Glomerular visceral epithelial cell (primary cell): ENCODE results near the gene CAMSAP1.

Experiments used
- DNase-seq: peaks from one replicate; pipeline ENCODE4 v3.0.0-alpha.2; 2016; ENCODE audit errors: extremely low spot score

CAMSAP1 gene

DNA sequence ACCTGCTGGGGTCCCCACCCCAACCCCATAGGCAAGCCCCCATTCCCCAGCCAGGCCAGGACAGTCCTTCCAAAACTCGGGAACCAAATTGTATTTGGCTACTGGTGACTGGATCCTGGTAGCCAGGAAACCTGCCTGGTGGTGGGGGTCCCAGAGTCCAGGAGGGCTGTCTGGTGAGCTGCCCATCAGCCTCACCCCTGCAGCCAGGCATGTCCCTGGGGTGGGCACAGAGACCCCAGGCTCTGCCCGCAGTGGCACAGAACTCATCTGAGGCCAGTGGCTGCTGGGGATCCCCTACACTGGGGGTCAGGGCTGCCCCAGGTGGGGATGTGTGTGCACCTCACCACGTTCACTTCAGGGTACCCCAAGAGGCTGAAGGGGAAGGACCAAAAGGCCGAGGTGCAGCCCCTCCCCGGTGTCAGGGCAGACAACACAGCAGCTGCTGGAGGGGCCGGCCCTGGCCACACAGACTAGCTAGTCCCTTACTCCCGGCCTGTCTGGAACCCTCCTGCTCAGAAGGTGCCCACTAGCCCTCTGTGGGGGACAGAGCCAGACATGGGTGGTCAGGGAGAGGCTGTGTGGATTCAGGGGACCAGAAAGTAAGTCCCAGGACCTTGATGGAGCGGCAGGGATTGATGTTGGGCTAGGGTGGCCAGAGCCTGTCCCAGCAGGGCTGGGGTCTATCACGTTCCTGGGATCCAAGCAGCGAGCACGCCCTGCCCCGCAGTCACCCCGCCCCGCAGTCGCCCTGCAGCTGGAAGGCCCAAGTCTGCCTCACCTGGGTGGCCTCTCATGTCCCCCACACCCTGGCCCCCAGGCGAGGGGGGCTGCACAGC lies 113.9 kb downstream of the CAMSAP1 start:
- no peak for DNase-seq

DNA sequence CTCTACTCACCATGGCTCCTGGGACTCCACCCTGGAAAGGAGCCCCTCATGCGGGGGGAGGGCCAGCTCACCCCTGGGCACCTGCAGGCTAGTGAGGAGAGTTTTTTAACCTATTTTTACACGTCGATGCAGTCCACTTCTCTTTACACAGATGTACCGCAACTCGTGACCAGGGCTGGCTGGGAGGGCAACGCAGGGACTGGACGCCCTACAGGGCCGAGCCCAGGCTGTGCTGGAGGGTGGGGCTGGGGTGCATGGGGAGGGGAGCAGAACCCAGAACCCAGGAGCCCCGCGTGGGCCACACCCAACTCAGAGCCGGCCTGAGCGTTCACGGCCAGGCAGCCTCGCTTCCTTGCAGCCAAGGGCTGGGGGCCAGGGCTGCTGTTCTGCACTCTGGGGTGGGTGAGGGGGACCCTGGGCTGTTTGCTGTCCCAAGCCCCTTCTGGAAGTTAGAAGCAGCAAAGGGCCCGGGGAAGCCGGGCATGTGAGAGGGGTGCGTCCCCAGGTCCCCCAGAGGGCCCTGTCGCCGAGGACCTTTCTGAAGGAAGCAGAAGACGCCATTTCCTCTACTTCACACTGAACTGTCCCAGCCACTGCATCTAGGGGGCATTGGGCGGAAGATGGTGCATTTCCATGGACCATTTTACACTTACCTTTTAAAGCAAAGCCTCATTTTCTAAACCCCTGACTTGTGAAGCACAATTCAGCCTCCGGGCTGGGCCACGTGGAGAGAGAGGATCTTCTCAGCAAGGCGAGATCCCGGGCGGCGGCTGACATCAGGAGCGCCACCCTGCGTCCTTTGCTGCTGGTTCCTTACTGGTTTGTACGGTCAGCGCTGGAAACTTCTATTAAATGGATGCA lies 114.8 kb downstream of the CAMSAP1 start:
- DNase-seq = no peak

DNA sequence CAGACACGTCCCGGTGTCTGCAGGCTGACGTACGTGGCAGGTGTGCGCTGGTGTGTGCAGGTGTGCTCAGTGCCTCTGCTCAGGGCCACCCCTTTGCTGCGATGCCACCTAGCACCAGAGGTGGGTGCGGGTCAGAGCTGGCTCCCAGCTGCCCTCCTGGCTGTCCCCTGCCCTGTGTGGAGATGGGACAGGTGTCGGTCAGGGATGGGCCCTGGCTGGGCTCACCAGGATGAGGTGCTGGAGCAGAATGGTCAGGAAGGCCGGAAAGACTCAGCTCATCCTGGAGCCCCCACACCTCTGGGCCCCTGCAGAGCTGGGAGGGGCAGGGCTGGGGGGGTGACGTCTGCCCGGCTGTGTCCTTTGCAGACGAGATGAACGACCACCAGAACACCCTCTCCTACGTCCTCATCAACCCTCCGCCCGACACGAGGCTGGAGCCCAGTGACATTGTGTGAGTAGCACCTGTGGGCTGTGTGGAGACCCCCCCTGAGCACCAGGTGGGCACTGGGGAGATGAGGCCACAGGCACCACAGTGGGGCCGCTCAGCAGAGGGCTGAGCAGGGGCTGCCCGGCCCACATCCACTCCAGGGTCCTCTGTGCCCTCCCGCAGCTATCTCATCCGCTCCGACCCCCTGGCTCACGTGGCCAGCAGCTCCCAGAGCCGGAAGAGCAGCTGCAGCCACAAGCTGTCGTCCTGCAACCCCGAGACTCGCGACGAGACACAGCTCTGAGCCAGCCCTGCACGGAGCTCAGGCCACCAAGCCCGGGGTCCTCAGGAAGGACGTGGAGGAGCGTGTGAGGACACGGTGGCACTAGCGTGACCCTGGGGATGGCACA lies 115.7 kb downstream of the CAMSAP1 start:
- DNase-seq = no peak

DNA sequence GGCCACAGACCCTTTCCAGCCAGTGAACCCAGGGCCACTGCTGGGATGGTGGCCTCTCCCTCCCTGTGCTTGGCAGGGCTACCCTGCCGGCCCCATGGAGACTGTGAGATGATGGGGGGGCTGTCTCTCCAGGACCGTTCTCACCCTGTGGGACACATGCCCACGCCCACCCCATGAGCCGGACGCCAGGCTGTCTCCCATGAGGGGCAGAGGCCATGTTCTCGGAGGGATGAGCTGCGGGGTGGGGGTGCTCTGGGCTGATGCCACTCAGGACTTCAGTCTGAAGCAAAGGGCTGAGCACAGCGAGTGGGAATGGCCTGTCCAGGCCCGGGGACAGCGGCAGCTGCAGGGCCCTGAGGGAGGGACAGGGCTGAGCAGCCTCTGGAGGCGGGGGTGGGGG lies 116.5 kb downstream of the CAMSAP1 start:
- DNase-seq = no peak

DNA sequence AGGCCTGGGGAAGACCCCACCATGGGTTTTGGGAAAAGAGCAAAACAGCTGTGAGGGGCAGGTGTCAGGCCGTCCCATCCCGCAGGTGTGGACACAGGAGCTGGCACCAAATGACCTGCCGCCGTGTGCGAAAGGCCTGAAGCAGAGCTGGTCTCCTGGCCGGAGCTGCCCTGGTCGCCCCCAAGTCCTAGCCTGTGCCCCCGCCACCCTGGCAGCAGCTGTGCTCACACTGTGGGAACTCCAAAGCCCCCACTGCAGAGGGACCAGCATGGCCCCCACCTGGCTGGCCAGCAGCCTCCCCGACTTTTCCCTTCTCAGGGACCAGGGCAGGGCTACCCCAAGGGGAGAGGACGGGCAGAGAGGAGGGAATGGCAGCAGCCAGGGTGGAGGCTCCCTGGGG lies 117.0 kb downstream of the CAMSAP1 start:
- no peak for DNase-seq

DNA sequence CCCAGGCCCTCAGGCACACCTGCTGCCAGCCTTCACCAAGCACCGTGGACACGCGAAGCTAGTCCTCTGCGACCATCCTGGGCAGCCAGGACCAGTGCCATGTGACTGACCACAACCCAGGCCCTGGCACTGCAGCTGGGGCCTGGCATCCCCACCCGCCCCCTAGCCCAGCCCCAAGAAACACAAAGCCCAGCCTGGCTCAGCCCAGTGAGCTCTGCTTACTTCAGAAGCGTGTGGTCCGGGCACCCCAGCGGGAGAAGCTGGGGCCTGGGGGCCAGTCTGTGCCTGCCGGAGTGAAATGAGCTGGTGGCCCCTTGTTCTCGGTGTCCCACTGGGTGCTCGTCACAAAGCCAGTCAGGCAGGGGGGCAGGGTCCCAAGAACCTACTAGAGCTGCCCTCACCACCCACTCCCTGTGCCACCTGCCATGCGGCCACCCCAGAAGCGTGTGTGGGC lies 117.5 kb downstream of the CAMSAP1 start:
- DNase-seq = no peak

DNA sequence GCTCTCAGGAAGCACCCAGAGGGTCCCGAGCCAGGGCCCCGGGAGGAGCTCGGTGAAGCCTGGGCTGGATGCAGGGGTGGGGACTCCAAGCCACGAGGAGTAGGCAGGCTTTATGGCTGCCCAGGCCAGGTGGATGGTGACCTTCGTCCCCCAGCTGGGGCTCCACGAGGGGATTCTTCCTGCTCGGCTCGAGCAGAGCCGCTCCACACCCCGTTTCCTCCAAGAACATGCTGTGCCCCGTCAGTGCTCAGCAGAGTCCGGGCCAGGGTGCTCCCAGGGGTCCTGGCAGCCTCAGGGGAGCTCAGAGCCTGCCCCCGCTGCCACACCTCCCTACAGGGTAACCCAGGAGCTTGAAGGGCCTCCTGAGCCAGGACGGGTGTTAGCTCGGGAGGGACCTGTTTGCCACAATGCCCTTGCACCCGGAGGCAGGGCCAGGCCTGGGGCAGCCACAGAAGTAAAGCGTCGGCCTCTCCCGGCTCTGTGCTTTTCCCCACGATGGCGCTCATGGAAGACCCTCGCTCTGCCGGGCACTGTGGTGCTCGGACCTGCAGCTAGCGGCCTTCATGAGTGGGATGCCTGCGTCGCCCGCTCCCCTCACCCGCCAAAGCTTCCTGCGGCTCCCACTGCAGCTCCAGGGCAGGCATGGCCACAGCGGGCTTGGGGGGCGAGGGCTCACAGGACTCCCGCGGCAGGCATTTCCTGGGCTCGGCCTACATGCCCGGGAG lies 118.6 kb downstream of the CAMSAP1 start:
- no peak for DNase-seq

DNA sequence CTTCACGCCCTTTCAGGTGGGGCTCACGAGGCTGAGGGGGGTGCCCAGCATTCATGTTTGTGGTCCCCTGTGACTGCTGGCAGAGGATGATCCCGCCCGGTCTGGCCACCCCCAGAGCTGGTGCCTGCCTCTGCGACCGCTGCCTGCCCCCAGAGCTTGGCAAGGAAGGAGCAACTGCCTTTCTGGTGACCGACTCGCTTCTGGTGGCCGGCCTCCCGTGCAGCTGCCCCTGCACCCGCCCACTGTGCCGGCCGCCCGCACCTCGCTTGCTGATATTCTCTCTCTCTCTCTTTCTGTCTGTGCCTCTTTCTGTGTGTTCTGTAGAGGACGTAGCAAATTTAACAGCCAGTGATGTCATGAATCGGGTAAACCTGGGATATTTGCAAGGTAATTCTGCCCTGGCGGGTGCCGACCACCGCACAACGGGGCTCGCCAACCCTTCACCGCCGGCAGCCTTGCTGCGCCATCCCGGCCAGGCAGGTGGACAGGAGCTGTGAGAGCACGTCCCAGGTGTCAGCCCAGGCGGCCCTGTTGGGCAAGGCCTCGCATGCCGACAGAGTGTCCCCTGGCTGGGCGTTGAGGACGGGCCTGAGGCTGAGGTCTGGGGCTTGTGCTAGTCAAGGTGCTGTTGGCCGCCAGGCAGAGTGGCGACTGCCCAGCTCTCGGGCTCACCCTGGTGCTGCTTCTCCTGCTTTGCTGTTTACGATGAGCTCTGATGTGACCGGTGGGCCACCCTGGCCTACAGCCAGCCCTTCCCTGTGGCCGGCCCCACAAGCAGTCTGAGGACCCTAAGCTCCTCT lies 119.4 kb downstream of the CAMSAP1 start:
- no peak for DNase-seq

DNA sequence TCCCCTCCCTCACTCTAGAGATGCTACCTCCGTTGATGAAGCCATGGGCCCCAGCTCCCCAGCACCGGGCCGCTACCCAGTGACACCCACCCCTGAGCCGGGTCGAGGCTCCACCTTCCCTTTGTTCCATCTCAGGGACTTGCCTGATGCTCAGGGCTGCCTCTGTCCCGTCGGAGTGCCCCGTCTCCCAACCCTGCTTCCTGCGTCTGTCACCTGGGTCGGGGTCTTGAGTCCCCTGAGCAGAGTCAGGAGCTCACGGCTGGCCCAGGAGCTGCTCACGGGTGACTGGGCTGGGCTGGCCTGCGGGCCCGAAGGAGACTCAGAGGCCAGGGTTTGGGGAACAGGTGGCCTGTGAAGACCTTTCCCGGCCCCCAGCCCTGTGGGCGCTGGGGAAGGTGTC lies 120.0 kb downstream of the CAMSAP1 start:
- DNase-seq = no peak

DNA sequence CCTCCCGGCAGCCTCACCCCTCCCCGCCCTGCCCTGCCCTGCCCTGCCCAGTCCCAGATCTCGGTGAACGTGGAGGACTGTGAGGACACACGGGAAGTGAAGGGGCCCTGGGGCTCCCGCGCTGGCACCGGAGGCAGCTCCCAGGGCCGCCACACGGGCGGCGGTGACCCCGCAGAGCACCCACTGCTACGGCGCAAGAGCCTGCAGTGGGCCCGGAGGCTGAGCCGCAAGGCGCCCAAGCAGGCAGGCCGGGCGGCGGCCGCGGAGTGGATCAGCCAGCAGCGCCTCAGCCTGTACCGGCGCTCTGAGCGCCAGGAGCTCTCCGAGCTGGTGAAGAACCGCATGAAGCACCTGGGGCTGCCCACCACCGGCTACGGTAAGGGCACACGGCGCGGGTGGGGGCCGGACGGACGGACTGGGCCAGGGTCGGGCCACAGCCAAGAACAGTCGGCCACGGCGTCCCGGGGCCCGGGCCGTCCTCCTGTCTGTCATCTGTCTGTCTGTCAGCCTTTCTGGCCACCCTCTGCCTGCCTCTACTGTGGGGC lies 121.1 kb downstream of the CAMSAP1 start:
- no peak for DNase-seq

DNA sequence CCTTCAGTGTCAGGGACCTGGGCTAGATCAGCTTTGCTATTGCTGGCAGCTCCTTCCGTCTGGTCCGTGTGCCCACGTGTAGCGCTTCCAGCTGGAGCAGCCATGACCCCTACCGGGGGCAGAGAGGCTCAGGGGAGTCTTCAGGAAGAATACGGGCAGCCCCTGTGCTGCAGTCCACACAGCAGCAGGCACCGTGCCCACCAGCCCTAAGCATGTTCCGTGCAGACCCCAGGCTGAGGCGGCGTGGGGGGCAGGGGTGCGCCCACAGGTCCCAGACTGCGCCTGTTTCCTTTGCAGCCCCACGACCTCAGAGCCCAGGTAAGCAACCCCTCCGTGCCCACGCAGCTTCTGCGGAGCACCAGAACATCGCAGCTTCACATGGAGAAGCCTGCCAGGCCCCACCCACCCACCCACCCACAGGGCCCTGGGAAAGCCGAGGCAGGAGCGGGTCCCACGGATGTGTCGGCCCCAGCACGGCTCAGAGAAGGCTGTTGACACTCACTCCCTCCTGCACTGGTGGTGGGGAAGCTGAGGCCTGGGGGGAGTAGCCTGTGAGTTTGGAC lies 122.3 kb downstream of the CAMSAP1 start:
- DNase-seq = no peak

DNA sequence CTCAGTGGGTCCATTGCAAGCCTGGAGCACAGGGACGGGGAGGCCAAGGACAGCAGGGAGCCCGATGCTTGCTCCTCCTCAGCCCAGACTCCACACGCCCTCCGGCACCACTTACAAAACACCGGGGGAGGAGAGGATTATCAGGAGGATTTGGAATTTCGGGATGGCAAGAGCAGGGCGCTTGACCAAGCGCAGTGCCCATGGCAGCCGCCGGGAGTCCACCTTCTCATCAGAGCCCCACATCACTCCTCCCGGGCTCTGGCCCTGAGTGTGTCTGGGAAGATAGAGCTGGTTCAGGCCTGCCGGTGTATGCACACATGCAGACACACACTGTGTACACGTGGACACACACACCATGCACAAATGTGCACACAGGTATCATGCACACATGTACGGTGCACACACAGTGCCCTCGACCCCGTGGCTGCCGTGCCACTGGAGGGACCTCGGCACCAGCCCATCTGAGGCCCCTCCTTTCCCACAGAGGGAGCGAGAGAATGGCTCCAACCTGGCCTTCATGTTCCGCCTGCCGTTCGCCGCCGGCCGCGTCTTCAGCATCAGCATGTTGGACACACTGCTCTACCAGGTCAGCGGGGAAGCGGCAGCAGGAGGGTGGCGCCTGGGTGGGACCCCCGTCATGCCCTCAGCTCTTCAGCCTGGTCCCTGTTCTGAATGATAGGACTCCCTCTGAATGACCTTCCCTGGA lies 123.7 kb downstream of the CAMSAP1 start:
- DNase-seq = peak; percentile 15

DNA sequence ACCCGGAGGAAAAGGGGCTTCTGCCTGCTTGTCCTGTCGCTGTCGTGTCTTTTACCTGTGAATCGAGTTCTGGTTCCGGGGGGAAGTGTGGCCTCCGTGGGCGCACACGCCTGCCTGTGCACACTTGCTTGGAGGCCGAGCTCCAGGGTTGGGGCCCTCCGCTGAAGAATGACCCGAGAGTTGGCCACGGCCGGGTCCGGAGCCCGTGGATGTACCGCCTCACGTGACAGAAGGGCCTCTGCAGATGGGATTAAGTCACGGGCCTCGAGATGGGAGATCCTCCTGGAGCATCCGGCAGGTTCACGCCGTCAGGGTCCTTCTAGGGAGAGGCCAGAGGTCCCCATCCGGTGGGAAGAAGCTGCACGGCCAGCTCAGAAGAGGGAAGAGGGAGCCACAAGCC lies 124.4 kb downstream of the CAMSAP1 start:
- no peak for DNase-seq

DNA sequence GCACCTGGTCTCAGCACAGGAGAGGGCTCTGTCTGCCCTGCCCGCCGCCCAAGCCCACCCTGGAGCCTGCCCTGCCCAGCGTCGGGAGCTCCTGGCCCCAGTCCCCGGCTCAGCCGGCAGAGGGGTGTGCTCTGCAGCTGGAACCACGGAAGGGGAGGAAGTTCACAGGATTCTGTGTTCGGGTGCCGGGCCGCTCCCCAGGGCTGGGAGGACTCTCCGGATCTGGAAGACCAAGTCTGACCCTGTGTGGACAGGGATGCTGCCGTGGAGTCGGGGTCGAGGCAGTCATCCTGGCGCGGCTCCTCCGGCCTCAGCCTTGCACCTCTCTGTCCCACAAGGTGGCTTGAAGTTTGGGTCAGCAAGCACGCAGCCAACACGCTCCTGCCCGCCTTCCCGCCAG lies 126.7 kb downstream of the CAMSAP1 start:
- no peak for DNase-seq

DNA sequence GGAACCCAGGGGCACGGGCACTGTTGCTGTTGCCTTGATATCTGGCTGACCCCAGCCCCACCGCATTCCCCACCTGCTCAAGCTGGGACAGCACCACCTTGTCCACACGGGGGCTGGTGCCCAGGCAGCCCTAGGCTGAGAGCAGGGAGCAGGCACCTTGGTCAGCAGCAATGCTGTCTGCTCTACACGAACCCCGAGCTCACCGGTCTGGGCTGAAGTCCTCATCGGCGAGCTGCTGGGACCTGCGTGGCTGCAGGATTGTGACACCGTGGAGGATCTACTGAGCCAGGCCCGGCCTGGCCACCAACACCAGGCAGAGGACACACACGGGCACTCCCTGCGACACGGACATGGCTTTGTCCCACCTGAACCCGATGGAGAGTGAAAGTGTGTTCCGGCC lies 127.3 kb downstream of the CAMSAP1 start:
- DNase-seq = no peak

DNA sequence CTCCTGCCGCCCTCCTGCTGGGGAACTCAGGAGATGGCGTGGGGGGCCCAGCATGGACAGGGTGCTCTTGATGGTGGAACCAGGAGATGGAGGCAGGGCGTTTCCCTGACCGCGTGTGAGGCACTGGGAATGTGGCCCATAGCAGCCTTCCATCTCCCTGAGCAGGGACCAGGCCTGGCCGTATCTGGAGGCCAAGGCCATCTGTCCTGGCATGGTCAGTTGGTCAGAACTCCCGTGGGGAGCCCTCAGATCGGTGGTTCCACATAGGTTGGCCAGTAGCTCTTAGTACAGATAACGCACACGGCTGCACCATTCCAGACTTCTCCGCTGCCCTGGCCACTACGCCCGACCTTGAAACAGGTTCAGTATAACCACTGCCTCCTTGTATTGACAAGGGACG lies 127.8 kb downstream of the CAMSAP1 start:
- DNase-seq = no peak

DNA sequence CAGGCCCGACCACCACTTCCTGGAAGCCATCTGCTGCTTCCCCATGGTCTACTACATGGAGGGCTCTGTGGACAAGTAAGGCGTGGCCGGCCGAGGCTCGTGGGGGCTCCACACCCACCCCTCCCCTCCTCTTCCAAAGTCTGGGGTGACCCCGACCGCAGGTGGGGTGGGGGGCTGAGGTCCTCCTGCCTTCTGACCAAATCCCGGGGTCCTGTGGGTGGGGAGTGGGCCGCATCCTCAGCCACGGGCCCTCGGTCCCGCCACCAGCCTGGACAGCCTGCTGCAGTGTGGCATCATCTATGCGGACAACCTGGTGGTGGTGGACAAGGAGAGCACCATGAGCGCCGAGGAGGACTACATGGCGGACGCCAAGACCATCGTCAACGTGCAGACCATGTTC lies 128.9 kb downstream of the CAMSAP1 start:
- DNase-seq = no peak

DNA sequence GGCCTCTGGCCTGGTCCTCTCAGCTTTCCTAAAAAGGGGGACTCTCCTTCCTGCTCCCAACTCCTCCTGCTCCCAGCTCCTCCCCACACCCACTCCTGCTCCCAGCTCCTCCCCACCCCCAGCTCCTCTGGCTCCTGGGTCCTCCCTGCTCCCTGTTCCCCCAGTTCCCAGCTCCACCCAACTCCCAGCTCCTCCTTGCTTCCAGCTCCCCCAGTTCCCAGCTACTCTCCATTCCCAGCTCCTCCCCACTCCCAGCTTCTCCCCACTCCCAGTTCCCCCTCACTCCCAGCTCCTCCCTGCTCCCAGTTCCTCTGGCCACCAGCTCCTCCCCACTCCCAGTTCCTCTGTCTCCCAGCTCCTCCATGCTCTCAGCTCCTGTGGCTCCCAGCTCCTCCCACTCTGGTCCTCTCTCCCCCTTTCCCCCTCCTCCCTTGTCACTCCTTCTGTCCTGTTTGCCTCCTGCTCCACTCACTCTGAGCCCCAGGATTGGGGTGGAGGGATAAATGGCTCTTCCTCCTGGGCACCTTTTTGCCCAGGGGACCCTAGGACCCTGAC lies 129.6 kb downstream of the CAMSAP1 start:
- DNase-seq = no peak
